ENCODE data around the gene CELA2A. TPM values are rescaled to one million over a fixed set of nuclear protein-coding genes. Genes with fewer than 3 reads are reported as not detected.

CELA2A gene
- total and polyA plus RNA-seq, 4 donors, result 0.11 to 1.5 (median 0.20) TPM; not detected in 1

GRCh38 chr1:15430787-15431570 lies 25.6 kb upstream of the CELA2A start:
- H3K4me1 ChIP-seq (ENCODE audit: control insufficient read depth in 5 of 5, insufficient read depth in 5 of 5, low read length in 5 of 5), result peaks cover 0 to 30% (median 0%) of the 10 kb centered on the region in 5 donors
- no peak overlapping the region for H3K27ac ChIP-seq (ENCODE audit: low read depth in 1 of 2, low read length in 1 of 2)
- peak; percentile 92 for TF ChIP-seq CTCF (IDR thresholded peaks at IDR 0.05; ENCODE audit: control extremely low read depth, extremely low read depth)
- 60 to 61% methylated on average over 19 of the region's 19 CpGs for WGBS, 2 donors
- DNase-seq (peak; percentile 55 to 78 (median 62)), ATAC-seq (ENCODE audit: insufficient read depth, low FRiP score) (peak; percentile 83)
- H3K9ac ChIP-seq (ENCODE audit: insufficient read depth in 1 of 2, low read length in 2 of 2), result no peak overlapping the region
- no peak overlapping the region for H3K4me3 ChIP-seq
- H3K36me3 ChIP-seq (ENCODE audit: control insufficient read depth in 4 of 4, insufficient read depth in 4 of 4, low read length in 4 of 4), result peaks cover 0 to 26% (median 0%) of the 10 kb centered on the region in 4 donors
- H3K27me3 ChIP-seq (ENCODE audit: control insufficient read depth in 3 of 3, insufficient read depth in 3 of 3, low read length in 2 of 3), result no peaks in the 10 kb centered on the region
- H3K9me3 ChIP-seq (ENCODE audit: control insufficient read depth in 4 of 4, insufficient read depth in 3 of 4, low read length in 3 of 4), result no peaks in the 10 kb centered on the region

GRCh38 chr1:15431571-15431948 lies 25.0 kb upstream of the CELA2A start:
- ATAC-seq (ENCODE audit: insufficient read depth, low FRiP score) (no peak), DNase-seq (no peak)
- Histone ChIP-seq H3K4me3 (no peak overlapping the region), H3K27ac (ENCODE audit: low read depth in 1 of 2, low read length in 1 of 2) (no peak overlapping the region), H3K4me1 (ENCODE audit: control insufficient read depth in 5 of 5, insufficient read depth in 5 of 5, low read length in 5 of 5) (peaks cover 0 to 27% (median 0%) of the 10 kb centered on the region in 5 donors), H3K9me3 (ENCODE audit: control insufficient read depth in 4 of 4, insufficient read depth in 3 of 4, low read length in 3 of 4) (no peaks in the 10 kb centered on the region), H3K36me3 (ENCODE audit: control insufficient read depth in 4 of 4, insufficient read depth in 4 of 4, low read length in 4 of 4) (peaks cover 0 to 22% (median 0%) of the 10 kb centered on the region in 4 donors), H3K9ac (ENCODE audit: insufficient read depth in 1 of 2, low read length in 2 of 2) (no peak overlapping the region), H3K27me3 (ENCODE audit: control insufficient read depth in 3 of 3, insufficient read depth in 3 of 3, low read length in 2 of 3) (no peaks in the 10 kb centered on the region)
- TF ChIP-seq CTCF (IDR thresholded peaks at IDR 0.05; ENCODE audit: control extremely low read depth, extremely low read depth), result no peak
- 81 to 87% methylated on average over 4 of the region's 4 CpGs for WGBS, 2 donors

GRCh38 chr1:15432324-15432723 lies 24.2 kb upstream of the CELA2A start:
- Histone ChIP-seq H3K27ac (ENCODE audit: low read depth in 1 of 2, low read length in 1 of 2) (no peak overlapping the region), H3K4me3 (no peak overlapping the region), H3K36me3 (ENCODE audit: control insufficient read depth in 4 of 4, insufficient read depth in 4 of 4, low read length in 4 of 4) (peaks cover 0 to 15% (median 0%) of the 10 kb centered on the region in 4 donors), H3K9ac (ENCODE audit: insufficient read depth in 1 of 2, low read length in 2 of 2) (no peak overlapping the region), H3K4me1 (ENCODE audit: control insufficient read depth in 5 of 5, insufficient read depth in 5 of 5, low read length in 5 of 5) (peaks cover 0 to 19% (median 0%) of the 10 kb centered on the region in 5 donors), H3K9me3 (ENCODE audit: control insufficient read depth in 4 of 4, insufficient read depth in 3 of 4, low read length in 3 of 4) (no peaks in the 10 kb centered on the region), H3K27me3 (ENCODE audit: control insufficient read depth in 3 of 3, insufficient read depth in 3 of 3, low read length in 2 of 3) (no peaks in the 10 kb centered on the region)
- WGBS, 2 donors, result 58 to 67% methylated on average over 9 of the region's 9 CpGs
- no peak for ATAC-seq (ENCODE audit: insufficient read depth, low FRiP score)
- peak; percentile 71 to 76 (median 74) for DNase-seq
- no peak for TF ChIP-seq CTCF (IDR thresholded peaks at IDR 0.05; ENCODE audit: control extremely low read depth, extremely low read depth)
